Stimulated activated CD4-positive, alpha-beta T cell treated with anti-CD3 and anti-CD28 coated beads, TNF-alpha, amount 100 ng/mL, for 24 hours (primary cell): ENCODE measurements around the gene CHST11.
"Not testable (repeated sequence)": the region's sequence is repeated elsewhere in the genome, so short reads cannot be mapped to it uniquely, and the experiment has no call there.

Source experiments
- DNase-seq, 3 experiments: peaks; one replicate each; pipeline ENCODE4 v3.0.0-alpha.2; 2020; ENCODE audit warnings: low read depth in 3 of 3

The CHST11 gene

GRCh38 chr12:104738776-104739642 is 282.3 kb downstream of the CHST11 start:
- no peak for DNase-seq

GRCh38 chr12:104740668-104741067 is 283.9 kb downstream of the CHST11 start:
- DNase-seq, result no peak

GRCh38 chr12:104741077-104741476 is 284.3 kb downstream of the CHST11 start:
- DNase-seq, result no peak

GRCh38 chr12:104741497-104742367 is 285.0 kb downstream of the CHST11 start:
- DNase-seq, result no peak

GRCh38 chr12:104742551-104743201 is 285.9 kb downstream of the CHST11 start:
- DNase-seq, result no peak

- no peak for DNase-seq
These were observed 286.4 kb downstream of the CHST11 start for GRCh38 chr12:104743202-104743580.

GRCh38 chr12:104743753-104744548 is 287.2 kb downstream of the CHST11 start:
- not testable (repeated sequence) for DNase-seq

- DNase-seq, result no peak
These were observed 289.8 kb downstream of the CHST11 start for GRCh38 chr12:104746467-104747088.

GRCh38 chr12:104747330-104747729 is 290.6 kb downstream of the CHST11 start:
- DNase-seq, result no peak

GRCh38 chr12:104747955-104748354 is 291.2 kb downstream of the CHST11 start:
- DNase-seq, result no peak

- no peak for DNase-seq
These were observed 291.6 kb downstream of the CHST11 start for GRCh38 chr12:104748356-104748755.

GRCh38 chr12:104748790-104749189 is 292.0 kb downstream of the CHST11 start:
- DNase-seq, result no peak

- no peak for DNase-seq
These were observed 292.8 kb downstream of the CHST11 start for GRCh38 chr12:104749545-104749944.

GRCh38 chr12:104750061-104750460 is 293.3 kb downstream of the CHST11 start:
- no peak for DNase-seq

GRCh38 chr12:104751120-104751519 is 294.4 kb downstream of the CHST11 start:
- DNase-seq, result no peak

- no peak for DNase-seq
These were observed 294.8 kb downstream of the CHST11 start for GRCh38 chr12:104751594-104751993.

GRCh38 chr12:104752016-104752415 is 295.3 kb downstream of the CHST11 start:
- DNase-seq, result no peak

GRCh38 chr12:104752881-104753280 is 296.1 kb downstream of the CHST11 start:
- DNase-seq, result no peak

- no peak for DNase-seq
These were observed 300.2 kb downstream of the CHST11 start for GRCh38 chr12:104756901-104757300.

- DNase-seq, result no peak
These were observed 302.0 kb downstream of the CHST11 start for GRCh38 chr12:104758771-104759170.

- no peak for DNase-seq
These were observed 304.3 kb downstream of the CHST11 start for GRCh38 chr12:104761091-104761490.
